Hepatocyte (in vitro differentiated cells): ENCODE measurements around the gene DCAF5. TPM values are rescaled to one million over a fixed set of nuclear protein-coding genes. Genes with fewer than 3 reads are reported as not detected.
"Not testable (repeated sequence)": the region's sequence is repeated elsewhere in the genome, so short reads cannot be mapped to it uniquely, and the experiment has no call there.

Experiments used
- DNase-seq: peaks from one replicate; pipeline ENCODE4 v3.0.0-alpha.2; 2016; ENCODE audit warnings: low spot score
- H2AFZ ChIP-seq: fragments of 200-600 bp; sonication (generic); 2 replicates; pipeline ENCODE4 v1.6.0; 2016; ENCODE audit warnings: antibody characterized with exemption, mild to moderate bottlenecking
- H3K27ac ChIP-seq: fragments of 200-600 bp; sonication (generic); 2 replicates; pipeline ENCODE4 v1.5.1; 2016; ENCODE audit warnings: mild to moderate bottlenecking
- H3K27me3 ChIP-seq: fragments of 200-600 bp; sonication (generic); 2 replicates; pipeline ENCODE4 v1.6.1; 2016
- H3K36me3 ChIP-seq: fragments of 200-600 bp; sonication (generic); replicated peaks from 2 replicates; pipeline ENCODE4 v1.5.1; 2016; ENCODE audit warnings: low read depth; ENCODE audit not compliant: insufficient read depth
- H3K4me1 ChIP-seq: fragments of 200-600 bp; sonication (generic); 2 replicates; pipeline ENCODE4 v1.5.1; 2016; ENCODE audit warnings: mild to moderate bottlenecking, moderate library complexity; ENCODE audit not compliant: insufficient read depth
- H3K4me2 ChIP-seq: fragments of 200-600 bp; sonication (generic); 2 replicates; pipeline ENCODE4 v1.6.0; 2016
- H3K4me3 ChIP-seq: fragments of 200-600 bp; sonication (generic); 2 replicates; pipeline ENCODE4 v1.5.1; 2016; ENCODE audit warnings: mild to moderate bottlenecking
- H3K79me2 ChIP-seq: fragments of 200-600 bp; sonication (generic); 2 replicates; pipeline ENCODE4 v1.6.0; 2017; ENCODE audit warnings: mild to moderate bottlenecking
- H3K9me2 ChIP-seq: fragments of 200-600 bp; sonication (generic); replicated peaks from 2 replicates; pipeline ENCODE4 v1.6.0; 2017; ENCODE audit warnings: mild to moderate bottlenecking; ENCODE audit not compliant: insufficient read depth
- H3K9me3 ChIP-seq: fragments of 200-600 bp; sonication (generic); 2 replicates; pipeline ENCODE4 v1.5.1; 2016; ENCODE audit warnings: low read depth, mild to moderate bottlenecking
- H4K20me1 ChIP-seq: fragments of 200-600 bp; sonication (generic); 2 replicates; pipeline ENCODE4 v1.6.0; 2016; ENCODE audit warnings: mild to moderate bottlenecking; ENCODE audit not compliant: insufficient read depth, poor library complexity, severe bottlenecking
- CTCF ChIP-seq: fragments of 200-600 bp; sonication (generic); IDR thresholded peaks from 2 replicates; pipeline ENCODE4 v1.5.1; 2016; ENCODE audit warnings: antibody characterized with exemption, mild to moderate bottlenecking; ENCODE audit not compliant: poor library complexity
- EZH2 ChIP-seq: fragments of 200-600 bp; sonication (generic); IDR thresholded peaks from 2 replicates; pipeline ENCODE4 v1.6.1; 2016; ENCODE audit warnings: antibody characterized with exemption, mild to moderate bottlenecking, borderline replicate concordance
- EZH2phosphoT487 ChIP-seq: fragments of 200-600 bp; sonication (generic); IDR thresholded peaks from one replicate; pipeline ENCODE4 v1.6.1; 2018; ENCODE audit warnings: antibody characterized with exemption, mild to moderate bottlenecking, low read depth, moderate library complexity; ENCODE audit not compliant: unreplicated experiment, severe bottlenecking
- WGBS: methylation state at CpG from one replicate; pipeline ENCODE4 v1.1.6; 2016; ENCODE audit warnings: low lambda C conversion rate; ENCODE audit errors: missing lambda C conversion rate; 5-methylcytosine and 5-hydroxymethylcytosine counted together
- polyA plus RNA-seq: library from polyadenylated mRNA; unstranded; fragments of >200 nt; fragmentation: Nextera tagmentation; extraction: Ambion mirVana; gene quantifications from 2 replicates; pipeline ENCODE4 v1.2.1, GENCODE V29; 2016
- total RNA-seq: library from RNA; depleted of rRNA; stranded (reverse); fragments of >200 nt; gene quantifications from 2 replicates; pipeline ENCODE4 v1.2.3, GENCODE V29; 2014

The DCAF5 gene
- total and polyA plus RNA-seq, 2 experiments from 2014 or later = 34.4 to 47.6 TPM

- no peak overlapping the region for H3K27ac ChIP-seq
These were observed 28.6 kb upstream of the DCAF5 start for GRCh38 chr14:69181491-69181890.

DNA sequence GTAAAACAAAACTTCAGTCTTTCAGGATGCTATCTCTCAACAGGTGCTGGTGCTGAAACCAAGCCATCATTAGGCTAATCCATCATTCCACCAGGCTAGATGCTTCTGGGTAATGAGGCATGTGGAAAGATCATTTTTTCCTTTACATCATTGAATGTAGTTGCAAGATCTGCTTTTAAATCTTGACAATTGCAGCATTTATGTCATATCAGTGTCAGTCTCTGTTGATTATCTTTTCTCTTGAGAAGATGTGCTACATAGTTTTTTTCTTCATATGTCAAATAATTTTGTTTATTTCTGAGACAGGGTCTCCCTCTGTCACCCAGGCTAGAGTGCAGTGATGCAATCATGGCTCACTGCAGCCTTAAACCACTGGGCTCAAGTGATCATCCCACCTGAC, 22.2 kb upstream of the DCAF5 start:
- no peak overlapping the region for H3K4me2 ChIP-seq
- no peaks in the 10 kb centered on the region for H3K4me1 ChIP-seq
- no peak overlapping the region for H2AFZ ChIP-seq
- H3K4me3 ChIP-seq = no peak overlapping the region
- TF ChIP-seq EZH2phosphoT487 (no peak), CTCF (no peak), EZH2 (no peak)
- H3K36me3 ChIP-seq = no peaks in the 10 kb centered on the region
- H3K79me2 ChIP-seq = no peaks in the 10 kb centered on the region
- H3K27ac ChIP-seq = no peak overlapping the region
- no peaks in the 10 kb centered on the region for H3K27me3 ChIP-seq
- DNase-seq = no peak
- no peaks in the 10 kb centered on the region for H3K9me3 ChIP-seq
- H4K20me1 ChIP-seq = no peaks in the 10 kb centered on the region
- H3K9me2 ChIP-seq = no peaks in the 10 kb centered on the region

More at GRCh38 chr14:69181491-69181890, 28.6 kb upstream of the DCAF5 start:
- no peak overlapping the region for H3K4me2 ChIP-seq
- H4K20me1 ChIP-seq = no peaks in the 10 kb centered on the region
- H3K27me3 ChIP-seq = no peaks in the 10 kb centered on the region
- H3K9me2 ChIP-seq = no peaks in the 10 kb centered on the region
- TF ChIP-seq CTCF = no peak
- H3K79me2 ChIP-seq = no peaks in the 10 kb centered on the region
- no peak overlapping the region for H3K4me3 ChIP-seq
- H2AFZ ChIP-seq = no peak overlapping the region
- no peaks in the 10 kb centered on the region for H3K36me3 ChIP-seq
- no peaks in the 10 kb centered on the region for H3K4me1 ChIP-seq
- no peaks in the 10 kb centered on the region for H3K9me3 ChIP-seq
- DNase-seq = no peak

DNA sequence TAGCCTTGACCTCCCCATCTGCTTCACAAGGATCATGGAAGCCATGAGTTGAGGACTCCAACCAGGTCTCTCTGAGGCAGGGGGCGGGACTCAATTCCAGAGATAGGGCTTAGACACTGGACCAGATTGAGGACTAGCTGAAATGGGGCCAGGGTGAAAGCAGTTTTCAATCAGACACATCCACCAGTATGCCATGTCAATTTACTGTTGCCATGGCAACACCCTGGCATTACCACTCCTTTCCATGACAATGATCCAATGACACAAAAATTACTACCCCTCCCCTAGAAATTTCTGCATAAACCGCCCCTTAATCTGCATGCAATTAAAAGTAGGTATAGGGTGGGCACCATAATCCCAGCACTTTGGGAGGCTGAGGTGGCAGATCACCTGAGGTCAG, 18.6 kb upstream of the DCAF5 start:
- Histone ChIP-seq H3K4me1 (no peaks in the 10 kb centered on the region), H3K4me2 (no peak overlapping the region), H3K36me3 (no peaks in the 10 kb centered on the region), H3K4me3 (no peak overlapping the region), H4K20me1 (no peaks in the 10 kb centered on the region), H3K9me2 (no peaks in the 10 kb centered on the region), H3K27me3 (no peaks in the 10 kb centered on the region), H3K9me3 (no peaks in the 10 kb centered on the region), H3K27ac (no peak overlapping the region), H2AFZ (no peak overlapping the region), H3K79me2 (no peaks in the 10 kb centered on the region)
- DNase-seq = no peak
- WGBS = 83% methylated on average over 2 of the region's 2 CpGs
- no peak for TF ChIP-seq EZH2
- TF ChIP-seq CTCF = no peak
- TF ChIP-seq EZH2phosphoT487 = no peak

DNA sequence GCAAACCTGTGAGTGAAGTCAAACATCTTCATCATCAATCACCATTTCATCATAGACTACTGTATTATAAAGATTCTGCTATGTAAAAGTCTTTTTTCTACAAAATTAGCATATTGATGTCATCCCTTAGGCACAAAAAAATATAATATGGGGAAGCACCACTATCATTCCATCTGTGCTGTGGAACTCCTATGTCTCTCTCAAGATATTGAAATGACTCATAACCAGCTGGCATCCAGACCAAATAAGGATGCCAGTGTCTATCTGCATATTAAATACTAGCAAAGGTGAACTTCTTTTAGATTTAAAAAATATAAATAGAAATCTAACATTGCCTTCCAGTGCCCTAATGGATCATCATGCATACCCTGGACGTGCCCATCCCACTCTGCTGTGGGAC, 17.9 kb upstream of the DCAF5 start:
- DNase-seq = no peak
- Histone ChIP-seq H3K27ac (no peak overlapping the region), H3K4me3 (no peak overlapping the region), H3K4me1 (no peaks in the 10 kb centered on the region), H3K4me2 (no peak overlapping the region), H3K9me3 (no peaks in the 10 kb centered on the region), H3K27me3 (no peaks in the 10 kb centered on the region), H2AFZ (no peak overlapping the region), H4K20me1 (no peaks in the 10 kb centered on the region), H3K9me2 (no peaks in the 10 kb centered on the region), H3K79me2 (no peaks in the 10 kb centered on the region), H3K36me3 (no peaks in the 10 kb centered on the region)
- 97% methylated on average over 1 of the region's 1 CpG for WGBS
- TF ChIP-seq CTCF (no peak), EZH2phosphoT487 (no peak), EZH2 (no peak)

DNA sequence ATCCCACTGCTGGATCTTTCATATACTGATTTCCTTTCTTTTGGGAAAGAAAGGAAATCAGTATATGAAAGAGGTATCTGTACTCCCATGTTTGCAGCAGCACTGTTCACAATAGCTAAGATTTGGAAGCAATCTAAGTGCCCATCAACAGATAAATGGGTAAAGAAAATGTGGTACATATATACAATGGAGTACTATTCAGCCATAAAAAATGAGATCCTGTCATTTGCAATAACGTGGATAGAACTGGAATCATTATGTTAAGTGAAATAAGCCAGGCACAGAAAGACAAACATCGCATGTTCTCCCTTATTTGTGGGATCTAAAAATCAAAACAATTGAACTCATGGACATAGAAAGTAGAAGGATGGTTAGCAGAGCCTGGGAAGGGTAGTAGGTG, 12.9 kb upstream of the DCAF5 start:
- WGBS = 86% methylated on average over 2 of the region's 2 CpGs

More for the DNA sequence above, 12.9 kb upstream of the DCAF5 start:
- H3K27me3 ChIP-seq, H3K36me3 ChIP-seq, H3K4me1 ChIP-seq, DNase-seq, H2AFZ ChIP-seq, H3K27ac ChIP-seq, H3K4me2 ChIP-seq, H4K20me1 ChIP-seq, H3K4me3 ChIP-seq, H3K9me2 ChIP-seq, H3K9me3 ChIP-seq, H3K79me2 ChIP-seq: not testable (repeated sequence)
